GM18907 (cell line): ENCODE measurements around the gene PTPRN2.

Source experiments
- ATAC-seq: cut with Tn5 transposase; IDR thresholded peaks from one replicate; pipeline ENCODE4 v1.9.1; 2021; ENCODE audit warnings: mild to moderate bottlenecking, moderate library complexity; ENCODE audit not compliant: unreplicated experiment

PTPRN2 gene

DNA sequence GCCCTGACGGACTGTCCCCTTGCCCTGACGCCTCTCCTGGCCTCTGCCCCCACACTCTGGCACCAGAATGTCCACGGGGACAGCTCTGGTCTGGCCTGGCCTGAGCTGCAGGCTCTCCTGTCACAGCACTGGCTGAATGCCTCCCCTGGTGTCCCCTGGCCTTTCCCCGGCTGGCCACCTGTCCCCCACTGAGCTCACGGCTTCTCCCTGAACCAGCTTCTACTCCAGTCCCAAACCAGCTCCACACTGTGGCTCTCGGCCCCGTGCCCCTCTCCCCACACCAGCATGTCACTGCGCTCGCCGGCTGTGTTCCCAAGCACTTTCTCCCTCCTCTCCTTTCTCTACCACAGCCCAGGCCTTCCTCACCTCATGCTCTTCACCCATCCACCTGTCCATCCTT is 864.4 kb downstream of the PTPRN2 start:
- ATAC-seq, result no peak

DNA sequence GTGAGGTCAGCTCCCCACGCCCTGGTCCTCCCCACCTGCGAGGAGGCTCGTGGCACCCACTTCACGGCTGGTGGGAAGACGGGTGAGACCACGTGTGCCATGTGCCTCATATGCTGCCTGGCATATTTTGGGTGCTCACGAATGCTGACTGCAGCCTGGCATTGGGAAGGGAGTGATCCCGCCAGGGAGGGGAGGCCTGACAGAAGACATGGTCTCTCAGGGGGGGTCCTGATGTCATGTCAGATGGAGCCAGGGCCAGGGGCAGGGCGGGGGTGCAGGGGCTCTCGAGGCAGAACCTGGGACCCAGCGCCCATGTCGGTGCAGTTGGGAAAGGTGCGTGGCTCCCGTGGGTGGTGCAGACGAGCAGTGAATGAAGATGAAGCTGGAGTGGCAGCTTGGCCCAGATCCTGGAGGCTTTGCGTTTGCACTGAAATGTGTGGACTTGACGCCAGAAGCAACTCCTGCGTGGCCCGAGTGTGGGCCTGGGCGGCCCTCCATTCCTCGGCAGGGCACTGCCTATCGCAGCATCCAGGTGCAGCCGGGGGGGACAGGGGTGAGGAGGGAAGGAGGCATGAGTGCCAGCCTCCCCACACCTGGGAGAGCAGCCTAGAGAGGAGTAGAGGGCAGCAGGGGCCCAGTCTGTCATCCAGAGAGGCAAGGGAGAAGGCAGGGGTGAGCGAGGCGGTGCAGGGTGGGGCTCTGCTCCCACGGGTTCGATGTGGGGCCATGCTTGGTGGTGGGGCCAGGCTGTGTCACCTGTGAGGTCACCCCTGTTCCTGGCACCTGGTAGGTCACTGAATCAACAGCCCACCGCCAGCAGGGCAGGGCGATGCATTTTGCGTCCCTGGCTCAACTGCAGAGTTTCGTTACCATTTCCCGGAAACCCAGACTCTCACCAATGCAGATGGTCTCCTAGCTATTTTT is 865.2 kb downstream of the PTPRN2 start:
- ATAC-seq, result no peak

DNA sequence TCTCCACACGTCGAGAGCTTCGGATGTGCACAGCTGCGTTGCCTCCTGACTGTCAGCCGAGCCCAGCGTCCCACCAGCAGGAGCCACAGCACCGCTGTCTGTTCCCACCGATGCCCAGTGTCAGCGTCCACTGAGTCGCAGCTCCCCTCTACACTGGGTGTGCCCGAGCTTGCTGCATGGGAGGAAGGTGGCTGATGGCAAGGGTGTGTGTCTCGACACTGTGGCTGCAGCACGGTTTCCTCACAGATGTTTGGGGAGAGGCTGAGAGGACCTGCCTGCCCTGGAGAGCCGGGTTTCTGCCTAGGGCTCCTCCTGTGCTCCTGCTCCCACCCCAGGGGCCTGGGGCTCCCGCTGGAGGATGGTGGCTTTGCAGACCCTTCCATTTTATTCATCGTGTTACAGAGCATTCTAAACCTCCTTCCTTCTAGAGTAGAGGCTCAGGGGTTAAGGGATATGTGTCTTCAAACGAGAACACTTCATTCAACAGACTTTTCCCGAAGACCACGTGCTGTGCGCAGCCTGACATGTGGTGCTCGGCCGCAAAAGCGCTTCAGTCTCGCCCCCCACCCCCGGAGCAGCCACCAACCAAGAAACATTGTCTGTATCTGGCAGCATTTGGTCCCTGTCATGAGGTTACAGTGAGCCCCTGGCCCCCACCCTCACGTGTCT is 866.0 kb downstream of the PTPRN2 start:
- no peak for ATAC-seq

DNA sequence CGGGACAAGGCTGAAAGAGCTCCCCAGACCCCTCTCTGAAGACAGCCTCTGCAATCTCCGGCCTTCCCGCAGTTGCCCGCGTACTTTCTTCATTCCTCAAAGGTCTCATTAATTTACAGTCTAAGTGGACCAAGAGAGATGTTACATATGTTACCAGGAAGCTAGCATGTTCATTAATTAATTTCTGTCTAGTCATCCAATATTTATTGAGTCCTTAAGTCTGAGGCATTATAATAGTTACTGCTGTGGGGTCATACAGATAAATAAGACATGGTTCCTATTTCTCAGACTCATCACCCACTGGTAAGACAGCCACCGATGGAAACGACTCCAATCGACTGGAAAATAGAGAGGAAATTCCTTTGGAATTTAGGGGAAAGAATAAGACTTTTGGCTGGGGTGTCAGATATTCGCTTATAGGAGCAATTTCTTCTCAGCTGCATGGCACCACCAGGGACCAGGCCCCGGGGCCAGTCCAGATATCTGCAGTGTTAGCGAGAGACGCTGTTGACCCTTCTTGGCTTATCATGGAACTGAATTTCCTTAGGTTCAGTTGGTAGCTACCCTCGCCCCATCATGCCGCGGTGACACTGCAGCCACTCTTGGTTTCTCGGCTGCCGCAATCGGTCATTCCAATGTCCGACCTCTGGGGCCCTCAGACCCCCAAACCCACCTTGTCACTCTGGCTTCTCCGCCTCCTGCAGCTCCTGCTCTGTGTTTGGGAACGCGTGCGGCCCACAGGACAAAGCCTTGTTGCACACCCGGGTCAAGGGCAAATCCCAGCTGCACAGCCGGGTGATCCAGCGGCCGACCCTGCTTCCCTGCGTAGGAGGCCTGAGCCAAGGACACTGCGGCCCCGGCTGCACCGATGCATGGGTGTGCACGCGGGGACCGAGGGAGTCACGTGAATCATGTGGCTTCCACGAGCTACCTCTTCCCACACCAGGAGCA is 867.6 kb downstream of the PTPRN2 start:
- ATAC-seq, result no peak

DNA sequence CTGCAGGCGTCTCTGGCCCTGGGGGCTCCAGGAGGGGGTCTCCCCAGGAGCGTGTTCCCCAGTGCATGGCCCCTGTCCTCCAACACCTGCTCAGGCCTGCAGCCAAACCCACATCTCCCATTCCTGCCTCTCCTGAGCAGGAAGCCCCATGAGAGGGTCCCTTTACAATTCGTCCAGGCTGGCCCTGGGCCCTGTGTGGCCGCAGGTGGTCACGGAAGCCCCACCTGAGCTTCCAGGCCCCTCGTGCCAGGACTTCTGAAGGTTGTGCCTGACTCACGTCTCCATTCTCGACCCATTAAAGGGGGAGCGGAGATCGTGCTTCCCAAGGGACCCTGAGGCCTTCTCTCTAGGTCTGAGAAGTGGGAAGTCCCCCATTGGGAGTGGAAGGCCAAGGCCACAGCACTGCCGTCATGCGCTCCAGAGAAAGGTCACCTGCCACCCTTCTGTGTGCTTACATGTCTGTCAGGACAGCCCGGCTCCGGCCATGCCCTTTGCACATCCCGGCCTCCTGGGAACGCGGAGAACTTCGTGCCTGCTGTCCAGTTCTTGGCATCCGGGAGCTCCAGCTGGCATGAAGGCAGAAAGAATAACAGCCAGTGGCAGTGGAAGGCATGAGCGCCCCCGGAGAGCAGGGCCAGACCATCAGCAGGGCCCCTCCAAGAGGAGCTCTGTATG is 868.5 kb downstream of the PTPRN2 start:
- no peak for ATAC-seq

DNA sequence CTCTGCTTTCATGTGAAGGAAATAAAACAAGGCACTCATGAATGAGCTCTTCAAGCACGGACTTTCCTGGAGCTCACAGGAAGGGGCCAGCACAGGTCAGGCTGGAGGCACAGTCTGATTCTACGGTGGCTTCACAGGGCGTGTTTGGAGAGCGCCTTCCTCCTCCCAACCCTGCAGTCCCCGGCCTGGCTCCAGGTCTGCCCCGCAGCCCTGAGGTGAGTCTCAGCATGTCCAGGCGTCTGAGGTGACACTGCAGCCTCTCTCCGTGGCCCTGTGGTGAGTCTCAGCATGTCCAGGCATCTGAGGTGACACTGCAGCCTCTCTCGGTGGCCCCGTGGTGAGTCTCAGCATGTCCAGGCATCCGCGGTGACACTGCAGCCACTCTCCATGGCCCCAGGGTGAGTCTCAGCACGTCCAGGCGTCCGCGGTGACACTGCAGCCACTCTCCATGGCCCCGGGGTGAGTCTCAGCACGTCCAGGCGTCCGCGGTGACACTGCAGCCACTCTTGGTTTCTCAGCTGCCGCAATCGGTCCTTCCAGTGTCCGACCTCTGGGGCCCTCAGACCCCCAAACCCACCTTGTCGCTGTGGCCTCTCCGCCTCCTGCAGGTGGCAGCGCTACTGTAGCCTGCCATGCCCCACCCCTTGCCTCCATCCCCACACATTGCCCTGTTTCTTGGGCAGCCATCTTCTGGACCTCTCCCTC is 869.2 kb downstream of the PTPRN2 start:
- ATAC-seq, result no peak

DNA sequence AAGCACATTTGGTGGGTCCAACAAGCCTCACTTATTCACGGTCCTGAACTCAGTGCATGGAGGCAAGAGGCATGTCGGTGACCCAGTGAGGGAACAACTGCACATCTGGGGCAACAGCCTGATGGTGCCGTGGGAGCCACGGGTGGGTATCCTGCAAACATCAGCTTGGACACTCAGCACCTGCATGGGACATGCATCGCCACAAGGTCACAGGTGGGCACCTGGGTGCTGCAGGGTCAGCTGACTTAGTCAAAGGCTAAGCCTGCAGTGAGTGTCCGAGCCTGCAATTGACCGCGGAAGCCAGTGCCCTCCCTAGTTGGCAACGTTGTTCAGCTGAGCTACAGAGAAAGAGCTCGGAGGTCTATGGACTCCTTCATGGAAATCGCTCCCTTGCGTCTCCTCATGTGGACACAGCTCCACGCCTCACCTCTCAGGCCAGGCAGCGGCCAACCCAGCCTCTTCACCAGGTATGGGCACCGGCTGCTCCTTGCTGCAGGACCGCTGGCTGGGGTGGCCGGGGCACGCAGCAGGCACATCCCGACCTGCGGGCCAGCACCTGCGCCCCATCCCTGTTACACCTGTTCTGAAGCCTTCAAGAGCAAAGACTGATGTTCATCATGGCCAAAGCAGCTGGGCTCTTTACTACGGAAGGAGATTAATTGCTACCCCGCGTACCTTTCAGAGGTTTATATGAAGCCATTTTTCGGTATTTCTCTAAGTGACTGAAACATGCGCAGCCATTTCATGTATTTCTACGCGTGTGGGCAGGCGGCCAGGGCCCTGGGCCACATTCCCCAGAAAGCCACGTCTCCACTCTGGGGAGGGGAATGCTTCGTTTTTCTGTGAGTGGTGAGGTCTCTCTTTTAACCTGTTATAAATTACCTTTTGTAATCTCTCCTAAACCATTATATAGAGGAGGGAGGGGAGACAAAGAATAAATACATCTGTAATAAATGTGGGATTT is 870.1 kb downstream of the PTPRN2 start:
- no peak for ATAC-seq

DNA sequence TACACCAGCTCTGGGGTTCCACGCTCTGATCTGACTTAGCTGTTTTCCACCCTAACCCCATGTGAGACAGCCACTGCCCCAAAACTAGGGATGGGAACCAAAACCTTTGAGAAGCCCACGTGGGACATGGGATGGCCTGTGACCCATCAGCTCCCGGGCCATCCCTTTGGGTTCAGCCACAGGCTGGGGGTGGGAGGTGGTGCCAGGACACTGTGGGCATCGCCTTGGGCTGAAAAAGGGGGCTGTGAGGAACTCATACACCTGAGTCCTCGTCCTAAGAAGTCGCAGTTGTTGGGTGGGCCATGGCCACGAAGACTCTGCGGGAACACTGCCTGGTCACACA is 871.7 kb downstream of the PTPRN2 start:
- ATAC-seq, result no peak

DNA sequence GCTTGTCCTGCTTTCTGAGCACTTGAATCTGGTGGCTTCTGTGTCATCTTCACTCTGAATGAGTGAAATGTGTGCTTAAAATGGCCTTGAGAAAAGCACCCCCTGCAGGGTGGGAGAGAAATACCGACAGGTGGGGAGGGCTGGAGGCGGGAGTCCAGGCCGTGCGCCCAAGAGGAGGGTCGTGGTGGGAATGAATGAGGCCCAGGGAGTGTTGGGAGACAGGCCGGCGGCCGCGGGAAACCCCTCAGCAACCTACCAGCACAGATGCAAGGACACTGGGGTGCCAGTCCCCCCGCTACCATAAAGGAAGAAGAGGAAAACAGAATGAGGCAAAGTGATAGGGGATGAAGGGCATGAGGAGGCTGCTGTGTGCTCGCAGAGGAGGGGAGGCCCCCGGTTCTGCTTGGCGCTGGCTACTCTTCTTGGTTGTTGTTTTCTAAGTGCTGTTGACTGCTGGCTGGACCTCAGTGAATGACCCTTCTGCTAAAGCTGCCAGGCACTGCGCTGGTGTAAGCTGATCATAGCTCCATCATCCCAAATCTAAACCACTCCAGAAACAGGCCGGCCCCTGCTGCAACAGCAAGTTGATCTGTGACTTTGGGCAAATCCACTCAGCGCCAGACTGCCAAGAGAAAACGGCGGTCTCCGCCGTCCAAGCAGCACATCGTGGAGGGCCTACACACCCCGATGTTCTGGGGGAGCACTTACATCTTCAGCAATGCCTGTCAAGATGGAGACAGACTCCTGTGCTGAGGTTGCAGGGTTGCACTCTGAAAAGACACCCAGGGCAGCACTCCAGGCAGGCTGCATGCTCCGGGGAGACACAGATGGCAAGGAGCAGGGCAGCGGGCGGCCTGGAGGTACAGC is 872.3 kb downstream of the PTPRN2 start:
- no peak for ATAC-seq

DNA sequence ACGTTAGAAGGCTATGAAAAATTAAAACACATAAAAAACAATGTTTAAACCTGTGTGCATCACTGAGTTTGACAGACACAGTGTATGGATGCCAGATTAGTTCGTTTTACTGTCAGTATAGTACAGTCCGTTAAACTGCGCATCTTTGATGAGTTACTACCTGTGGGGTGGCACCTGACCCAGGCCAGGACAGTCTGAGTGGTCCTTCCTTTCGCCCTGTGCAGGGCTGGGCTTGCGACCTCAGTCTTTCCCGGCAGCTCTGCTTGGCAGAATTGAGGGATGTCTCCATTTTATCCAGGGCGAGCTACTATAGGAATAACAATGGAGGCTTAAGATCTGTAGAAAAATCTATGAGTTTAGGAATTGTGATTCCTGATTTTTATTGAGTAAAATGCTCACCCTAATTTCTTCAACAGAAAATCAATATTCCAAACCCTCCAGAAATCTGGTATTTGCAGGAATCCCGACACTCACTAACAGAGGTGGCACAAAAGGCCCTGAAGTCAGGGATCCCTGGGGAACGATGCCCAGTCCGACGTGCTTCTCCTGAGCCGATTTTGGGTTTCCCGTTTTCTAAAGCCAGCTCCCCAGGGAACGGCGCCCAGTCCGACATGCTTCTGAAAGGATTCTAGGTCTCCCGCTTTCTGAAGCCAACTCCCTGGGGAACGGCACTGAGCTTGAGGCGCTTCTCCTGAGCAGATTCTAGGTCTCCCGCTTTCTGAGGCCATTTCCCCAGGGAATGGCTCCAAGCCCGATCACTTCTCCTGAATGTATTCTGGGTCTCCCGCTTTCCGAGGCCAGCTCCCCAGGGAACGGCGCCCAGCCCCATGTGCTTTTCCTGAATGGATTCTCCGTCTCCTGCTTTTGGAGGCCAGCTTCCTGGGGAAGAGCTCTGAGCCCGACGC is 873.2 kb downstream of the PTPRN2 start:
- no peak for ATAC-seq

DNA sequence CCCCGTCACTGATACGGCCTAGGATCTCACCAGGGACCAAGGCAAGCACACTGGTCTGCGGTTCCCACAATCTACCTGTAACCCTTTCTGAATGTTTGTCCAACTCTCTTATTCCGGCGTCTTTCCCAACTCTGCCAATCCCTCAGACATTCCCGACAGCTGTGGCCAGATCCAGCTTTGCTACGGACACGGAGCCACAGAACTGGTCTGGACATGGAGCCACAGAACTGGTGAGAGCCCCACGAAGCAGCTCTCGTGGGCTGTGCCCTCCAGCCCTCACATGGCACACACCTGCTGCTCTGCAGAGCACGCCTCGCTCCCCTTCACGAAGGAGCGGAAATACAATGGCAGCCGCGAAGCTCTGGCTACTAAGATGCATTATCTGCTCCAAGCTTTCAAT is 874.0 kb downstream of the PTPRN2 start:
- ATAC-seq, result no peak

DNA sequence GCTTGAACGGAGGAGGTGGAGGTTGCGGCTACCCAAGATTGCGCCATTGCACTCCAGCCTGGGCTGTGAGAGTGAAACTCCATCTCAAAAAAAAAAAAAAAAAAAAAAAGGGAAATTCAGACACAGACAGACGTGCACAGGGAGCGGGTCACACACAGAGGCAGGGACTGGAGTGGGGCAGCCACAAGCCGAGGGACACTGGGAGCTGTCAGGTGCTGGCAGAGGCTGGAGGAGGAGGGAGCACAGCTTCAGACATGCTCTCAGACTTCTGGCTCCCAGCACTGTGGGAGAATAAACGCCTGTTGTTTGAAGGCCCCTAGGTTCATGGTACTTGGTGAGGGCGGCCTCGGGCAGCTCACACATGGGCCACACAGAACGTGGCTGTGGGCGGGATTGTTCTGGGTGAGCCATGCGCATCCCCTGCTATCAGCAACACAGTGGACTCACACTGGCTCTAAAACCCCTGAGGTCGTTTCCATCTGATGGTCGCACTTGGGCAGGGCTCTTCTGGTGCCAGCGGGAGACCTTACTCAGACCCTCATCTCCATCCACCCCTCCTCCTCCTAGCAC is 874.9 kb downstream of the PTPRN2 start:
- ATAC-seq, result no peak

DNA sequence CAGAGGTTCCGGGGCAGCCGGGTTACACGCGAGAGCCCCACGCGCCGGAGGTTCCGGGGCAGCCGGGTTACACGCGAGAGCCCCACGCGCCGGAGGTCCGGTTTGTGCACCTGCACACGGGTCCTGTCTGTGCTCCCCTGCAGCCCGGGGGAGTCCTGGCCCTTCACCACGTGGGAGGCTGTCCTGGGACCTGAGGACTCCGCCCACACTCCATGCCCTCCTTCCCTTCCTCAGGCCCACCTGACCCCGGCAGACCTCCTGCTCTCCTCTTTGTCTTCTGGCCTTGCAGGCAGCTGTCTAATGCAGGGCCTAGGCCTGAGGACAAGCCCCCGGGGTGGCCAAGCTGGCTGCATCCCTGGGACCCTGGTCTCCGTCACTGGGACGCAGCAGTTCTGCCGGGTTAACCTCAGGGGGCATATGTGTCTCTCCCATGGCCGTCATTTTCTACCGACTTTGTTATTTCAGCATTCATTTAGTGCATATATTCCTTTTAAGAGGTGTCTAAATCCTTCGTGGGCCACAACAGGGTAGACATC is 876.2 kb downstream of the PTPRN2 start:
- no peak for ATAC-seq

DNA sequence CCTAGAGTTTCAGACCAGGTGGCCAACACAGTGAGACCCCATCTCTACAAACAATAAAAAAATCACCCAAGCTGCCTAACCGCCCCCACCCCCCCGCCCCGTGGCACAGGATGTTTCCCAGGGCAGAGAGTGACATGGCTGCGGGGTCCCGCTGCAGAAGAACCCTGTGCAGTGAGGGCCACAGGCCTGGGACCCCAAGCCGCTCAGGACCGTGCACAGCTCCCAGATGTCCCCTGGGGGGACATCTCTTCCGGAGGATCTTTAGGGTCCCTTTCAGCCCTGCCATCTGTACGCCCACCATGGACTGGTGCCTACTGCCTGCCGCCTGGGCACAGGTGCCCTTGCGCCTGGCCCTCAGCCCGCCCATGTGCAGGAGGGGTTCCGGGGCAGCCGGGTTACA is 877.2 kb downstream of the PTPRN2 start:
- ATAC-seq, result no peak

DNA sequence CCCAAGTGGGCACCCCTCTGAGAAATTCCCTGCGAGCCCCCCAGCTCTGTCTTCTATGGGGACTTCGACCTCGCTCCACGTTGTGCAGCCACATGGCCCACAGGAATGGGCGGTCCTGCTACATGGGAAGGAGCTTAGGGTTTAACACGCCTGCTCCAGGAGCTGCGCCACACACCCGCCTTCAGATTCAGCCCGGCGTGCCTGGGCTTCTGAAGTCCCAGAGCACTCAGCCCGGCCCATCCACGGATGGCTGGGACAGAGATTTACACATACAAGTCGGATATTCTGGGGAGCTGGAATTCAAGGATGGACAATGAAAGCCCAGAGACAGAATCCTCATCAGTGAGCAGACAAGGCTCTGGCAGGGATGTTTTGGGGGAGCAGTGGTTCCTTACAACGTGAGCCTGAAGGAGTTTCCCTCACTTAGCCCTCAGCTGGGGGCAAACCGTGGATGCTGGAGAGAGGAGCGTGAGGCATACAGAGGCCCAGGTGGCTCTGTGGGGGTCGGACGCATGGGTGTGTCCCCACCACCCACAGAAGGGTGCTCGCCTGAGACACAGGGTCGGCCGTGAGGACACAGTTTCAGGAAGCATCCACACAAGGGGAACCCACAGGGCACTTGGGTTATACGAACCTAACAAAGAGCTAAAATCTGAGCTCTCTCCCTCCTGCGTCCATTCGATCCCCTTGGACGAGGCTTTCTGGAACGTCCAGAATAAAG is 877.9 kb downstream of the PTPRN2 start:
- no peak for ATAC-seq

DNA sequence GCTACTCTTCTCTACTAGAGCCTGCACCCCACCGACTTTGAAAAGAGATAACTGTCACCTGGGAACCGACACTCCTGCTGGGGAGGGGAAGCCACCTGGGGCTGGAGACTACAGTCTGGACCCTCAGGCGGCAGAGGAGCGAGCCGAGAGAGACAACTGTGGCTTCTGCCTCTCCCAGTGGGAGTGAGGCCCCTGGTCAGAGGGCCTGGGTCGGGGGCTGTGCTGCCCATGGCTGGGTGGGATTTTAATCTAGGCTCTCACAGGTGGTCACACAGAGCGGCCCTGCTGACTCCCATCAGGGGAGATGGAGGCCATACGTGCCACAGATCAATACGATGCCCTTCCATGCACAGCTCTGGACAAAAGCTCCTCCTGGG is 878.7 kb downstream of the PTPRN2 start:
- ATAC-seq, result no peak
